K562 (cell line): ENCODE results near the gene TCOF1. TPM values are rescaled to one million over a fixed set of nuclear protein-coding genes. Genes with fewer than 3 reads are reported as not detected.

Experiments
- ATAC-seq: fragments of 200-7000 bp; cut with Tn5 transposase; 3 replicates; pipeline ENCODE4 v1.9.1; 2020; ENCODE audit warnings: moderate library complexity
- BruUV-seq: library from RNA; stranded (reverse); fragments of 400-500 nt; replicated peaks from 2 replicates; lab custom pipeline; 2021; lab: Mats Ljungman, UMichigan
- CTCF ChIA-PET: fragments of 300-600 bp; formaldehyde crosslinking; extraction: SDS; loops from one replicate; lab custom pipeline; 2021; ENCODE audit warnings: low intra/inter-chr PET ratio; lab: Yijun Ruan, JAX
- POLR2A ChIA-PET: fragments of 300-600, 350-650 bp; sonication (Branson Sonifier 250); formaldehyde crosslinking; extraction: SDS; loops from one replicate; lab custom pipeline; 2021; ENCODE audit warnings: antibody characterized with exemption, inconsistent platforms; lab: Yijun Ruan, JAX
- DNase-seq, 4 experiments: peaks; one replicate each; pipeline versions ENCODE4 v3.0.0 to v3.0.0-alpha.2; 2011 to 2018; ENCODE audit warnings: low spot score in 3 of 4, mixed read lengths in 3 of 4; ENCODE audit errors: extremely low read depth in 1 of 4
- FAIRE-seq: peaks from 2 replicates; lab custom pipeline; 2011; peaks lifted over from hg19 to GRCh38; lab: Jason Lieb, UNC
- H2AFZ ChIP-seq: 2 replicates; pipeline ENCODE4 v1.6.0; 2011; ENCODE audit warnings: low read depth, low read length, control low read depth, inconsistent platforms
- H3K27ac ChIP-seq: fragments of 200-600 bp; 3 replicates; pipeline ENCODE4 v1.8.0; 2011; ENCODE audit warnings: low read depth, mild to moderate bottlenecking, control low read depth, inconsistent platforms, low read length, moderate library complexity, mixed read lengths; ENCODE audit errors: extremely low read depth
- H3K27me3 ChIP-seq, 2 experiments: fragments of 300-600 bp in 1 of 2; 2 replicates in 1 of 2; 3 replicates in 1 of 2; pipeline versions ENCODE4 v1.6.0 to v1.8.0; 2011; ENCODE audit warnings: inconsistent platforms in 2 of 2, low read length in 2 of 2, mild to moderate bottlenecking in 1 of 2, mixed read lengths in 1 of 2, moderate library complexity in 1 of 2; ENCODE audit not compliant: control insufficient read depth in 2 of 2, insufficient read depth in 2 of 2
- H3K36me3 ChIP-seq: fragments of 300-600 bp; 3 replicates; pipeline ENCODE4 v1.8.0; 2011; ENCODE audit warnings: mild to moderate bottlenecking, low read length, inconsistent platforms; ENCODE audit not compliant: control insufficient read depth, insufficient read depth
- H3K4me1 ChIP-seq, 2 experiments: fragments of 200-600 bp in 1 of 2; replicated peaks in 1 of 2; 2 replicates in 1 of 2; 3 replicates in 1 of 2; pipeline versions ENCODE4 v1.5.1 to v1.8.0; 2011; ENCODE audit warnings: inconsistent platforms in 2 of 2, low read length in 2 of 2, mild to moderate bottlenecking in 1 of 2, mixed read lengths in 1 of 2, moderate library complexity in 1 of 2; ENCODE audit not compliant: control insufficient read depth in 2 of 2, insufficient read depth in 2 of 2
- H3K4me2 ChIP-seq: 2 replicates; pipeline ENCODE4 v1.6.1; 2011; ENCODE audit warnings: low read length, control low read depth, inconsistent platforms, mixed read lengths; ENCODE audit not compliant: insufficient read depth
- H3K4me3 ChIP-seq: fragments of 200-600 bp; sonication (generic), shearing (Covaris generic); 2 replicates; pipeline ENCODE4 v1.5.1; 2016; ENCODE audit warnings: control low read depth, inconsistent platforms
- H3K79me2 ChIP-seq: fragments of 200-600 bp; 3 replicates; pipeline ENCODE4 v1.8.0; 2011; ENCODE audit warnings: low read length, inconsistent platforms; ENCODE audit not compliant: control insufficient read depth, insufficient read depth
- H3K9ac ChIP-seq, 2 experiments: 2 replicates each; pipeline versions ENCODE4 v1.6.0 to v1.6.1; 2011; ENCODE audit warnings: low read depth in 2 of 2, low read length in 2 of 2, control low read depth in 1 of 2, inconsistent platforms in 1 of 2, mild to moderate bottlenecking in 1 of 2, mixed read lengths in 1 of 2; ENCODE audit not compliant: insufficient read depth in 1 of 2
- H3K9me1 ChIP-seq: one replicate; pipeline ENCODE4 v1.6.0; 2011; ENCODE audit warnings: inconsistent platforms, mild to moderate bottlenecking, low read length, moderate library complexity; ENCODE audit not compliant: control insufficient read depth, insufficient read depth
- H3K9me3 ChIP-seq: replicated peaks from 2 replicates; pipeline ENCODE4 v1.5.1; 2011; ENCODE audit warnings: low read depth, low read length, inconsistent platforms; ENCODE audit not compliant: control insufficient read depth, insufficient read depth
- H4K20me1 ChIP-seq: replicated peaks from 2 replicates; pipeline ENCODE4 v1.6.1; 2011; ENCODE audit warnings: low read length, inconsistent platforms, mixed read lengths; ENCODE audit not compliant: control insufficient read depth, insufficient read depth
- CBFA2T2 ChIP-seq: fragments of 450-650 bp; conservative IDR thresholded peaks from 2 replicates; pipeline ENCODE4 v1.6.1; 2017; ENCODE audit warnings: mild to moderate bottlenecking
- EGR1 ChIP-seq: fragments of 450-650 bp; conservative IDR thresholded peaks from 2 replicates; pipeline ENCODE4 v1.6.1; 2017; ENCODE audit warnings: mild to moderate bottlenecking
- RB1 ChIP-seq: fragments of 450-650 bp; IDR thresholded peaks from 2 replicates; pipeline ENCODE4 v1.6.1; 2017; ENCODE audit warnings: low read depth, mild to moderate bottlenecking
- ZSCAN29 ChIP-seq: fragments of 450-650 bp; IDR thresholded peaks from 2 replicates; pipeline ENCODE4 v1.6.1; 2017
- WGBS: fragments of 100-300 bp; shearing (Covaris generic); methylation state at CpG from one replicate; pipeline ENCODE4 v1.1.6; 2016; ENCODE audit warnings: low coverage, mixed read lengths; ENCODE audit not compliant: insufficient coverage; ENCODE audit errors: missing lambda C conversion rate; 5-methylcytosine and 5-hydroxymethylcytosine counted together
- in situ Hi-C: fragments of 300-500 bp; cut with MboI; formaldehyde crosslinking; loops from 4 replicates; pipeline ENCODE4 v1.15.0; 2018; ENCODE audit warnings: inconsistent platforms, mixed read lengths
- intact Hi-C: fragments of 100-400 bp; cut with micrococcal nuclease; formaldehyde crosslinking; loops from 2 replicates; pipeline ENCODE4 v1.14.2; 2022
- polyA plus RNA-seq, 8 experiments: library from polyadenylated mRNA; depleted of rRNA in 4 of 8; stranded (reverse) in 5 of 8; unstranded in 3 of 8; fragments of >200 nt; fragmentation: Nextera tagmentation in 2 of 8; fragmentation: Illumina TruSeq in 1 of 8; extraction: Ambion mirVana in 2 of 8; extraction: Trizol in 1 of 8; gene quantifications; 2 replicates each; pipeline versions ENCODE4 v1.2.1 to v1.2.3, GENCODE V29; 2011 to 2014; ENCODE audit warnings: inconsistent platforms in 1 of 8, missing spikeins in 1 of 8
- total RNA-seq, 7 experiments: library from RNA; depleted of rRNA in 6 of 7; stranded (reverse); fragments of >200 nt in 6 of 7; fragmentation: Illumina TruSeq in 2 of 7; extraction: Trizol in 2 of 7; gene quantifications; 2 replicates each; pipeline versions ENCODE4 v1.2.1 to v1.2.3, GENCODE V29; 2011 to 2021; ENCODE audit warnings: low replicate concordance in 1 of 7

TCOF1 gene
- total and polyA plus RNA-seq, 9 of the 15 experiments (the other 6 are each of a cell fraction or from before 2014, with no cell fraction given): 9.8 to 134 (median 61.7) TPM

DNA sequence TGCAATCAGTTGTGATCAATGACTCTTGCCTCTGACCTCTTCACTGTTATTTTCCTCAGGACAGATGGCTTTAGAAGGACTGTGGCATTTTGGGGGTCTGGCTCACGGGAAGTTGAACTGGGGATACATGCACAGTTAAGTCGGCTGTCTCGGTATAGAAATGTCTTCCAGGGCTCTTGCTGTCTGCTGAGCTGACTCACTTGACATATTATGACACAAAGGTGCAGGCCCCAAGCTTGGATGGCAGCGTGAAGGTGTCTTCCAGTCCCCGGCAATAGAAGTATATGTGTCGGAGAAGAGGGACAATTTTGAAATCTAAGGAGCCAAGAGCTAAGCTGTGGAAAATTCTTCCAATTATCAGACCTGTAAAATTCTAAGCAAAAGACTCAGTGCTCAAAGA is 45.0 kb upstream of the TCOF1 start (continued):
- TF ChIP-seq RB1 (no peak), EGR1 (no peak)
- TF ChIP-seq, all 486 proteins: peak for 0

GRCh38 chr5:150313501-150313900 is 44.0 kb upstream of the TCOF1 start:
- H3K9me1 ChIP-seq: no peaks in the 10 kb centered on the region
- no peak overlapping the region for H3K4me3 ChIP-seq
- H2AFZ ChIP-seq: no peak overlapping the region
- ATAC-seq (no peak), DNase-seq (no peak), FAIRE-seq (no peak)
- in situ Hi-C loops (no loop called here), intact Hi-C loops (no loop called here)
- no peaks in the 10 kb centered on the region for H3K79me2 ChIP-seq
- no peaks in the 10 kb centered on the region for H3K36me3 ChIP-seq
- BruUV-seq: no TSS peak
- no peaks in the 10 kb centered on the region for H3K9me3 ChIP-seq
- H3K27me3 ChIP-seq: peaks cover 19 to 35% of the 10 kb centered on the region in 2 experiments
- H4K20me1 ChIP-seq: no peaks in the 10 kb centered on the region; the same call in 1 of the 2 replicates
- CTCF ChIA-PET: no interaction called here
- WGBS: 17% methylated on average over 6 of the region's 6 CpGs
- peaks cover 0 to 4% of the 10 kb centered on the region in 2 experiments; a peak in 2 of 5 replicates for H3K4me1 ChIP-seq
- H3K27ac ChIP-seq: no peak overlapping the region
- no peak overlapping the region for H3K4me2 ChIP-seq
- no peak overlapping the region for H3K9ac ChIP-seq
- POLR2A ChIA-PET: no interaction called here
- TF ChIP-seq ZSCAN29 (no peak), CBFA2T2 (no peak)
